Measurements from ENCODE around the gene NFATC4.
A peak's percentile ranks its signal among the peaks of the same experiment; 100 is the strongest.

NFATC4 gene

GRCh38 chr14:24390701-24391468, 22.9 kb downstream of the NFATC4 start:
- DNase-seq = peak; percentile 16

GRCh38 chr14:24392325-24393091, 24.5 kb downstream of the NFATC4 start:
- peak; percentile 82 for DNase-seq

GRCh38 chr14:24394275-24394674, 26.3 kb downstream of the NFATC4 start:
- peak; percentile 13 for DNase-seq

- DNase-seq = no peak
Measured at GRCh38 chr14:24395609-24396582, 27.9 kb downstream of the NFATC4 start.

- DNase-seq = no peak
Measured at GRCh38 chr14:24397639-24398292, 29.8 kb downstream of the NFATC4 start.

GRCh38 chr14:24398293-24398652, 30.3 kb downstream of the NFATC4 start:
- DNase-seq = no peak

GRCh38 chr14:24398653-24399446, 30.9 kb downstream of the NFATC4 start, which contains the start of gene NYNRIN:
TSS of gene NYNRIN (plus strand) at chr14:24399003. CDS start at chr14:24399247, 244 bp downstream.
- peak; percentile 57 for DNase-seq

- no peak for DNase-seq
Measured at GRCh38 chr14:24399447-24399822, 31.5 kb downstream of the NFATC4 start.

- no peak for DNase-seq
Measured at GRCh38 chr14:24399999-24400718, 32.2 kb downstream of the NFATC4 start.

- no peak for DNase-seq
Measured at GRCh38 chr14:24401810-24402702, 34.1 kb downstream of the NFATC4 start.

- DNase-seq = no peak
Measured at GRCh38 chr14:24403294-24403998, 35.5 kb downstream of the NFATC4 start.

- no peak for DNase-seq
Measured at GRCh38 chr14:24404814-24405213, 36.8 kb downstream of the NFATC4 start.

GRCh38 chr14:24406416-24406815, 38.4 kb downstream of the NFATC4 start:
- DNase-seq = no peak

GRCh38 chr14:24407608-24408325, 39.8 kb downstream of the NFATC4 start:
- no peak for DNase-seq

- DNase-seq = no peak
Measured at GRCh38 chr14:24408764-24409163, 40.8 kb downstream of the NFATC4 start.

- DNase-seq = no peak
Measured at GRCh38 chr14:24409192-24409591, 41.2 kb downstream of the NFATC4 start.

- no peak for DNase-seq
Measured at GRCh38 chr14:24409956-24410355, 42.0 kb downstream of the NFATC4 start.
